RPMI7951 (cell line): ENCODE data around the gene CDC7. TPM values are rescaled to one million over a fixed set of nuclear protein-coding genes. Genes with fewer than 3 reads are reported as not detected.
"Not testable (repeated sequence)": the region's sequence is repeated elsewhere in the genome, so short reads cannot be mapped to it uniquely, and the experiment has no call there.

Experiments used
- DNase-seq: peaks from one replicate; pipeline ENCODE4 v3.0.0-alpha.2; 2012; ENCODE audit warnings: low read depth
- total RNA-seq: library from RNA; depleted of rRNA; stranded (reverse); fragments of >200 nt; shearing (Covaris generic); gene quantifications from 2 replicates; pipeline ENCODE4 v1.2.3, GENCODE V29; 2014; rRNA removed

Gene CDC7
- total RNA-seq = 14.3 and 17.8 TPM in 2 replicates

DNA sequence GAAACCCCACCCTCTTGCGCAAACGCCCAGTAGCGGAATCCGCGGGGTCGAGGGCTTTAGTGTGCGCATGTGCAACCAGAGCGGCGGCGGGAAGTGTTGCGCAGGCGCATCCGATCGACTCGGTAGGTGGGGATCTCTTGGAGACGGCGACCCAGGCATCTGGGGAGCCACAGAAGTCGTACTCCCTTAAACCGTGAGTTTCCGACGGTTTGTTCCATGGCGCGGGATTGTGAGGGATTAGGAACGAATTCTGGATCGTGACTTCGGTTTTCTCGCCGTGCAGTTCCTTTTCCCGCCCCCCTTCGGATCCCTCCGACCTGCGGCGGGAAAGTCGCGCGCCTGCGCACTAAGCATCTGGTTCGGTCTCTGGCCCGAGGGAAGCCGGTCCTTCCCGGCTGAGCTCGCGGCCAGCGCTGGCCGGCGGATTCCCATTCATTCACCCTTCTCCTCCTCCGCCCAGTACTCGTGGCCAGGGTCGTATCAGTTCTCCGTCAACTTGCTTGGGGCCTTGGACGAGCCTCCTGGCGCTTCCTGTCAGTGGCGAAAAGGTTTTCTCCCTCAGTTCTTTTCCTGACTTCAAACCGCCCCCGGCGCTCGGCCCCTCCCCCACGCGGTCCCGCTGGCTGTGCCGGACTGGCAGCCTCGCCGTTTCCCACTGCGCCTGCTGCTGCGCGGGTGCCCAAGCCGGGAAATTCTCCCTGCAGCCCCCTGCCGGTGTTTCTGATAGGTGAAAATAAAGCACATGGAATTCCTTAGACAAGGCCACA is at the start of gene CDC7:
Gene CDC7 (plus strand): TSS at position 96 of the 767 bp plus-strand sequence. CDS start 866 bp downstream, outside the sequence.
- DNase-seq = peak; percentile 89

DNA sequence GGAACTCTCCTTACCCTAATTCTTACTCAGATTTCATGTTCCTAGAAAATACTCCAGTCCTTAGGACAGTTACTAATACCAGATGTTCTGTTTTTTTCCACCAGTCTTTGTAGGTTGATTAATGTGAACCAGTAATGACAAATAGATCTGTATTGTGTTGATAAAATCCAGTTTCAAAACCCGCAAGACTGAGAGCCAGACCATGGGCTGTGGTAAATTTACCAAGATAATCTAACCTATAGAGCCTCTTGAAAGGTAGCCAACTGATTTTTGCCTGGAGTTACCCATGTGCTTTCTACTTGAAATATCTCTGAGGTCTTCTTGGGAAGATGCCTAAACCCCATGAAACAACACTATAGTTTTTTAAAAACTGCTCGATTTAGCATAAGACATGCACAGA is 46.5 kb upstream of the CDC7 start:
- DNase-seq = no peak

DNA sequence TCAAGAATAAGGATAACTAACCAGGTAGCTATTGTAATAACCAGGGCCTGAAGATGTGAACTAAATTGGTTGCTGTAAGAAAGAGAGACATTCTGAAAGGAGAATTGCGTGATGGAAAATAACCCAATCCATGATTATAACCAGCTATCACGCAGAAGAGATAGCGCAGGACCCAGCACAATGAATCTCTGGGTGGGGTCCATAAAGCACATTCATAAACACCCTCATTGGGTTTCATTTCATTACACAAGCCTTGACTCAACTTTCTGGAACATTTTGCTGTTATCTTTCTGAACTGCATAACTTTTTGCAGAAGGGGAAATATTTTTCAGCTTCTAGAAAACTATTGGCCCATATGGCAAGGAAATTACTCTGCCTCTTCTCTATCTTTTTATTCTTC is 45.3 kb upstream of the CDC7 start:
- DNase-seq = no peak

DNA sequence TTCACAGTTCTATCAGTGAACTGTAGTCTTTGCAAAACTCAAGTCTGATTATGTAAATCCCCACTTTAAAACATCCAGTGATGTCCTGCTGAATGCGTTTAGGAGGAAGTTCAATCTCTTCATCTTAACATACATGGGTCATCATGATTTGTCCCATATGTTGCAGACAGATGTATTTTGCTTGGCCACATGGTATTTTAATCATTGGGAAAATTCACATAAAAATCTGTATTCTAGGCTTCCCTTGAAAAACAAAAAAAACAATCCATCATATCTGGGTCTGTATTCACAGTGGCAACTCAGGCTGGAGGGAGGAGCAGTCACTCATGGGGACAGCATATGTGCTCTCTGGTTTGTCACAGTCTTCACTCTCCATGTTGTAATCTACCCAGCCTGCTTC is 44.8 kb upstream of the CDC7 start:
- DNase-seq = no peak

DNA sequence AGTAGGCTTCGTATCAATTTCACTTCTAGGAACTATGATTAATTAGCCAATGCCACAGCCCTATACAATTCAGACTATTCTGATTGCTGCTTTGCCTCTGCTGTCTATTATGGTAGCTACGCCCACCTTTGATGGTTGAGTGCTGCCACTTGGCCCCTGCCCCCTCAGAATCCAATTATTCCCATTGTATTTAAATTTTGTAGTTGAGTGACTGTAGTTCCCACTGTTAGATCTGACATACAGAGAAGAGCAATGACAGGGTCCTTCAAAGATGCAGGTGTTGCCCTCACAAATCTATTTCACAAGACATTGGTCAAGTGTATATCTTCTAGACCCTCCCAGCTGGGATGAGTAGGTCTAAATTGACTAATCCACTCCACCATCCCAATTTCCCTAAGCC is 35.3 kb upstream of the CDC7 start:
- not testable (repeated sequence) for DNase-seq

DNA sequence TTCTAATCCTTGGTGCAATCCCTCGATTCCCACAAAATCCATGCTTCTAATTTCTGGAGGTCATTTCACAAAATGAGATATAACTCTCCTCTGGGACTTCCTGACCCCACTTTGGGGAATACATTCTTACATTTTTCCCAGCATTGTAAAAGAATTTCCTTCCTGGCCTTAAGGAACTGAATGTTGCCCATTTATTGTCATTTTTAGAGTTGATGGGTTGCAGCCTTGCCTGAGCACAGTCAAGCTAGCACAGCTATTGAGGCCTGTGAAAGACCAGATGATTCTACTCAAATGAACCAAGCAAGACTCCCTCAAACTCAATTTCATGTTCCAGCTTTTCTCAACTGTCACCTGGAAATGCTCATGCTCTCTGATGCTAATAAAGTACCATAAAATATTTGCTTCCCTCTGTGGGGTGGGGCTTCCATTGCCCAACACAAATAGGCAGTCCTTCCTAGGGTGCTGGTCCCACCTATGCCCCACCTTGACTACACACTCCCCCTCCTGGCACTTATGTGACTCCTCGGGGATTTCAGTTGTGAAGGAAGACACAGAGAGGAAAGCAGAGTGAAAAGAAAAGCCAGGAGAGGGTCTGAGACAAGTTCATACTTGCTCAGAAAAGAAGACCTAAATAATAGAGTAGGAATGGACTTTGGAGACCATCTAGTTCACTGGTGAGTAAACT is 24.0 kb upstream of the CDC7 start:
- no peak for DNase-seq

DNA sequence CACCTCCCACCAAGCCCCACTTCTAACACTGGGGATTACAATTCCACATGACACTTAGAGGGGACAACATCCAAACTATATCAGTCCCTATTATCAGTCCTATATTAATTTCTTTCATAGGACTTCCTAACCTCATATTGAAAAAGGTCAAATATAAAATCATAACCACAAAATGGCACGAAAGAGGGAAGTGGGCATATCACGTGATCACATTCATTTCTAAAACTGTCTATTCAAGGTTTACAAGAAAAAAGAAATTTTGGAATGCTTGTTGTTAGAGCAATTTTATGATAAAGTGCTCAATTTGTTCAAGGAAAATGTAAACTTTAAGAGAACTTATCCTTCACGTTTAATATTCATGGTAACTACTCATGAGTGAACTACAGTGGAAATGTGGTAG is 13.2 kb upstream of the CDC7 start:
- no peak for DNase-seq

DNA sequence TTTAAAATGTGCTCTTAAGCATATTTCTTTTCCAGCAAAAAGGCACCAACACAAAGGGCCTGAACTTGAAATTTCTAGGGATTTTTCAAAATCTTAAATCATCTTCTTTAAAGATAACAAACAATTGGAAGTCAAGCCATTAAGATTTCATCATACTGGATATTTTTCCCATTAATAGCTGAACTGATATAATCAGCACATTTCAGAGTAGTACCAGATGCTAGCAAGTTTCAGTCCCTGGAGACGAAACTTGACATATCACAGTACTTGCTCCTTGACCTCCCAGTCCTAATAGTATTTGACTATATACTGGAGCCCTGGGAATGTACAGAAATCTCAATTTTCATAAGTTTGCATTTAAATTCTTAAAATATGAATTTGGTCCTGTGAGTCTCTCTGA is 10.2 kb upstream of the CDC7 start:
- DNase-seq = no peak

DNA sequence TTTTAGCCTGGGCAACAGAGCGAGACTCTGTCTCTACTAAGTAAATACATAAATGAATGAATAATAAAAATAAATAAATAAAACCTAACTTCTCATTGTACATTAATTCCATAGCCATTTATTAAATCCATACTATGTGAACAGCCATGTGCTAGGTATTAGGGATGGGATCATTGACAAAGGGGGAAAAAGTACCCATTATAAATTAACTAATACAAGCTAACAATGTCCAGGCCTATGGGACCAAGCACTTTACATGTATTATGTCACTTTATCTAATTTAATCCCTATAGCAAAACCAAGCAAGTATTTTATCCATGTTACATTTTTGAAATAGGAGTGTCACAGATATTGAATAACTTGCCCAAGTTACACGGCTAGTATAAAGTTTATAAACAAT is 2.6 kb upstream of the CDC7 start:
- DNase-seq = no peak

DNA sequence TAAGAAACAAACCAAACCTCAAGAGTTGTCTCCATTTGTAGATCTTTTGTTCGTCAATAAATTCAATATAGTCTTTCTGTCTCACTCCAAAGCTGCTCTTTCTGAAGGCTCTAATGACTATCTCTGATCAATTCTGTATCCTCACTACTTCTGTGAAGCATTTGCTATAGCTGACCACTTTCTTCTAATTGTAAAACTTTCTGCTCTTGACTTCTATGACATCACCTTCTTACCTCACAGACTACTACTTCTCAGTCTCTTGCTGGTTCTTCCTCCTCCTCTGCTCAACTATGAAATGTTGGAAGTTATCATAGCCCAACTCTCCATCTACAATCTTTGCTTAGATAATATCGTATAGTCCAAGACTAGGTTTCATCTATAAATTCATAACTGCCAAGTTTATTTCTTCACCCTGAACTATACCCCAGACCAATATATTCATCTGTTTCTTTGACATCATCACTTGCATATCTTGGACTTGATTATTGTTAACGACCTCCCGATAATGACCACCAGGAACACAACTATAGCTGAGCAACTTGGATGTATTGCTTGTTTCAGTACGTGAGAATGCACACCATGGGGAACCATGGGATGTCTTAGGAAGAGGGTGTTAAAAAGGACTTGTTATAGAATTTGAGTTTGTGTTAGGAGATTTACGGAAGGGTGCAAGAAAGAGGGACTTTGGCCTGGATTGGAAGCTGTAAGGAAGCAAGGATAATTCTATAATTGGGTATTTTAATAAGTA is 2.0 kb upstream of the CDC7 start:
- DNase-seq = no peak

DNA sequence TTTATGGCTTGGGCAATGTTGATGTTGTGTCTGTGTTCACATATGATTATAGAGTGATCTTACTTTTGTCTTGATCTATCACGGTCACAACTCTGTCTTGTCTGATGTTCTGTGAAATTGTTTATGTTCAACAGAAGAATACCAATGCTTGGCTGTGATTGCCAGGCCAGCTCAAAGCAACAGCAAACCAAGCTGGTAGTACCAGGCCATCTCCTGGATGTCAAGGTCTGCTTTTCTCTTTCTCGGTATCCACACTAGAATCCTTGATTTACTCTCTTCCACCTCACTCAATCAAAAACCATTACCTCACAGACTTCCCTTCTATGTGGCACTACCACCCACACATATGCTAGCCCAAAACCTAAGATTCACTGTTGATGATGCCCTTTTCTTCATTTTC is 1.3 kb upstream of the CDC7 start:
- no peak for DNase-seq

DNA sequence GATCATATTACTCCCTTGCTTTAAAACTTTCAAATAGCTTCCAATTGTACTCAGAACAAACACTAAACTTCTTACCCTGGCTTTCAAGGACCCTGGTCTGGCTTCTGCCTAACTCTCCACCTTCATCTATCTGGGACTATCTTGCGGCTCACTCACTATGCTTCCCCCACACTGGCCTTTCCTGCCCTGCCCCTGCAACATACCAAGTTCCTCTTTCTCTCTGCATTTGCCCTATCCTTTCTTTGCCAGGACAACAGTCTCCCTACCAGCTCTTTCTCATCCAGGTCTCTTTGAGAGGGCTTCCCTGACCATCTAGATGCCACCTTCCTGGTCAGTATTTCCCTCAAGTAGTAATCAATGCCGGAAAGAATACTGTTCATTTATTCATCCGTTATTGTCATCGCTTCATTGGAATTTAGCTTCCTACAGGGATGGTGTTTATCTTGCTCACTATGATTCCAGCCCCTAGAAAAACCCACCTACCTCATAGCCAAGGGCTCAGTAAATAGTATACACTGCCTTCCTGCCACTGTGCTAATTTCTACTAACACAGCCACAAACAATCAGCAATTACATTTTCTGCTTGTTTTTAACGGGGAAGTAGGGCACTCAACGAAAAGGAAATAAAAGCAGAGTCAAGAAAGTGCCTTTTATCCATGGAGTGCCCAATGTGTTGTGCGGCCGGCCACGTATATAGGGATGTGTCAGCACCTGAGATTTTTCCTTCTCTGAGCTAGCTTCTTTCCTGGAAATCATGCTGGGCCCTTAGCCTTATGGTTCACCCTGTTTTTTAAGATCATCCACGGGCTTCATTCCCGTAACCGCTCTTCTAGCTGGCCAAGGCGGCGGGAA is 521 bp upstream of the CDC7 start:
- no peak for DNase-seq

DNA sequence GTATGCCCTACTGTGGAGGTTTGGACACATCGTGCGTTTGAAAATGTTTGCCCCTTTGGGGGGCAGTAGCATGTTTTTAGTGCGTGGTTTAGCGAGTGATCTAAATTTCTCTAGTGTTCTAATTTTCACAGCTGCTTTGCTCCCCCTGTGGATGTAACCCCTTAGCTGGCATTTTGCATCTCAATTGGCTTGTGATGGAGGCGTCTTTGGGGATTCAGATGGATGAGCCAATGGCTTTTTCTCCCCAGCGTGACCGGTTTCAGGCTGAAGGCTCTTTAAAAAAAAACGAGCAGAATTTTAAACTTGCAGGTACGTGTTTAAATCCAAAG is 836 bp downstream of the CDC7 start:
- DNase-seq = peak; percentile 64

DNA sequence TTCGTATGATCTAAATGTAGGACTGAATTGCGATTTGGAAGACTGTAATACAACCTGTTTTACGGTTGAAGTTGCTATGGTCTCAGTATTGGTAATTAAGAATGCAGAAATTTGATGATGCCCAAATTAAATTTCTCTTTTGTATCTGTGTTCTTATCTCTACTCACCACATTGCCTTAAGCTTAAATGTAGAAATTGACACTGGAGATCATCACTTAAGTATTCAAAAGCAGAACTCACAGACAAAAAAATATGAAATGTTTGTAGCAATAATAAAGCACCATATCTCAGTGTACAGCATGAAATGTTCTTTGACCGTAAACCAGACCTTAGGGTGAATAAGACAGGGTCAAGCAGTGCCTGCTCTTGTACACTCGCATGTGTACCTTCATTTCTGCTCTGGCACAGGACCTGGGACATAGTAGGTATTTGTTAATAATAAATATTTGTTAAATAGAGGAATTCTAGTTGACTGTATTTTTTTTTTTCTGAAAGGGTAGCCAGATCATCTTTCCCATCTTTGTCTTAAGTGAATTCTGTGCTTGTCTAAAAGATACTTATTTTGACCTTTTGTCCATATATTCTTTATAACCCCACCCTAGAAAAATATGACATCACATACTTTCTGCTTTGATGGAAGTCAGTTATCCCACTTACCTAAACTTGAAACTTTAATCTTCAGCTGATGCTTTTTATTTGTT is 1.5 kb downstream of the CDC7 start:
- no peak for DNase-seq

DNA sequence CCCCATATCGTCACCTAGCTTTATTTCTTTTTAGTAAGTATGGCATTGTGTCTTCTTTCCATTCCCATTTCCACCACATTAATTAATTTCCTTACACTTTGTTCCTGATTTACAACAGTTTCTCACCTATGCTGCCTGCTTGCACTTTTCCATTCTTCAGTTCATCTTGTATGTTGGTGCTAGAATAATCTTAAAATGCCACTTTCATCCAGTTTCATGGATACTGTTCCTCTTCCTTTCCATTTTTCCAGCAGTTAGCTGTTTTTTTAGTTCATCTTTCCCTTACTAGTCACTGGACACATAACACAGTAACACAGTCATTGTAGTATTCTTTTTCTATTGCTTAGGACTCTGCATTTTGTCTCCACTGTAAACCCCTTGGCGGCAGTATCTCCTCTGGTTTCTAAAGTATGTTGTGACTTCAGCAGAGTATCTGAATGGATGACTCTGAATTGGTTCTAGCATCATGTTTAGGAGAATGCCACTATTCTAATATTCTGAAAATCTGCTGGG is 2.1 kb downstream of the CDC7 start:
- peak; percentile 56 for DNase-seq

DNA sequence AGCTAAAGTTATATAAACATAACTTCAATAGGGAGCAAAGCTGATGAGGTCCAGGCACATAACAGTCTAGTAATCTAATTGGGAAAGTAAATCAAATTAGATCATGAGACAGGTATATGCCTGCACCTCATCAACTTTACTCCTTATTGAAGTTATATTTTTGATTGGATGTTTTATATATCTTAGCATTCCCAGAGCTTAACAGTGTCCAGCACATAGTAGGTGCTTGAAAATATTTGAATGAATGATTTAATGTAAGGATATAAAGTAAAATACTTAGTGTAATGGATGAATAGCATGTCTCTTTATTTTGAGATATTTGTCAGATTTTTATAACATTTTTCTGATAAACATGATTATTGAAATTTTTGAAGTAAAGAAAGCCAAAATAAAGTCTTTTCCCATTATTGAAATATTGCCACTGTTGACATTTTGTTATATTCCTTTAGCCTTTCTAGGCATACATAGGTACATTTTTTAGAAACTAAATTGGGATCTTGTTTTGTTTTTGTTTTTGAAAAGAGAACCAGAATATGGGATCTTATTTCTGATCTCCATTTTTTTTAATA is 2.8 kb downstream of the CDC7 start:
- DNase-seq = no peak

DNA sequence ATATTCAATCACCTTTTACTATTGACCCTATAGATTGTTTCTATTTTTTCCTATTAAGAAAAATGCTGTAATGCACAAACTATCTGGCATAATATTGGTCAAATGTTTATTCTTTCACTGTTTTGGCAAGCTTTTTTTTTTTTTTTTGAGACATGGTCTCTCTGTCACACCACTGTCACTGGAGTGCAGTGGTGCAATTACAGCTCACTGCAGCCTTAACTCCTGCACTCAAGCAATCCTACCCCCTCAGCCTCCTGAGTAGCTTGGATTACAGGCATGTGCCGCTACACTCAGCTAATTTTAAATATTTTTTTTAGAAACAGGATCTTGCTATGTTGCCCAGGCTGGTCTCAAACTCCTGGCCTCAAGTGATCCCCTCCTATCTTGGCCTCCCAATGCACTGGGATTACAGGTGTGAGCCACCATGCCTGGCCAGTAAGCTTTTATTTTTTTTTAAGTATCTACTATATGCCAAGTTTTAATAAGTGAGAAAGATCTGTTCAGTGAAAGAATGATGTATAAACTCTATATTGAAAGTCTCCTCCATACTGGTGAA is 3.4 kb downstream of the CDC7 start:
- no peak for DNase-seq

DNA sequence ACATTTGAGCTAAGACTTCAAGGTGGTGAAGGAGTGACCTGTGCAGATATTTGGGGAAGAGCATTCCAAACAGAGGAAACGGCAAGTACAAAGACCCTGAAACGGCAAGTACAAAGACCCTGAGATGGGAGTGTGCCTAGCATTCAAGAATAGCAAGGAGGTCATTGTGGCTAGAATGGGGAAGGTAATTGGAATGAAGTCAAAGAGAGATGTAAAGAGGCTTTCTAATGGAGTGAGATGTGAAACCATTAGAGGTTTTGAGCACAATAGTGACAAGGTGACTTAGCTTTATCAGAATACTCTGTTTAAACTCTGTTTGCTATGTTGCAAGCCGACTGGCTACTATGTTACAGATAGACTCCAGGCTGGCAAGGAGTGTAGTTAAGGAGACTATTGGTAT is 4.4 kb downstream of the CDC7 start:
- DNase-seq = no peak

DNA sequence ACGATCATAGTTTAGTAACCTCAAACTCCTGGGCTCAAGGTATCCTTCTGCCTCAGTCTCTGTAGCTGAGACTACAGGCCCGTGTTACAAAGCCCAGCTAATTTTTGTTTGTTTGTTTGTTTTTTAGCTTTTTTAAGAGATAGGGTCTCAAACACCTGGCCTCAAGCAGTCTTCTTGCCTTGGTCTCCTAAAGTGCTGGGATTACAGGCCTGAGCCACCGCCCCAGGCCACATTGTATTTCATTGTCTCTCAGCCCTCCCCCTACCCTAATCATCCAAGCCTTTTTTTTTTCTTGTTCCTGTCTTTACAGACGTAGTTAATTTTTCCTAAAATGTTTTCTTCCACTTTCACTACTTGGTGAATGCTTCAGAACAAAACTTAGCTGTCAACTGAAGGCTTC is 5.4 kb downstream of the CDC7 start:
- DNase-seq = no peak

DNA sequence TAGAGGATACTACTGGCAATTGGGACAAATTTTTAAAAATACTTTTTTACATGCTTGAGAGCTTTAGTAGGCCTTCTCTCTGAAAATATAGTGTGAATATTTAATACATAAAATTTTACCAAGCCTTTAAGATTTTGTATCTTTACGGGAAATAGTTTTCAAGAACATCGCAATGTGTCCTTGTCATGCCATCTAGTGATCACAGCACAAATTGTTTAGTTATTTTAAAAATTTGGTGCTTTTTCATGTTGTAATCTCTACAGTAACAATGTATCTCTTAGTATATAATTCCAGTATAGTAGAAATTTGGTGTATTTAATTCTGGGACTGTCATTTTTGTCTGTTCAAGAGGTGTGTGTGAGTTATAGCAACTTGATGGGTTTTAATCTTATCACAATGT is 6.7 kb downstream of the CDC7 start:
- DNase-seq = no peak
